ENCODE data around the gene CCL18. TPM values are rescaled to one million over a fixed set of nuclear protein-coding genes. Genes with fewer than 3 reads are reported as not detected.

Gene CCL18
- polyA plus RNA-seq, 1 donor from 2014 or later = not detected

DNA sequence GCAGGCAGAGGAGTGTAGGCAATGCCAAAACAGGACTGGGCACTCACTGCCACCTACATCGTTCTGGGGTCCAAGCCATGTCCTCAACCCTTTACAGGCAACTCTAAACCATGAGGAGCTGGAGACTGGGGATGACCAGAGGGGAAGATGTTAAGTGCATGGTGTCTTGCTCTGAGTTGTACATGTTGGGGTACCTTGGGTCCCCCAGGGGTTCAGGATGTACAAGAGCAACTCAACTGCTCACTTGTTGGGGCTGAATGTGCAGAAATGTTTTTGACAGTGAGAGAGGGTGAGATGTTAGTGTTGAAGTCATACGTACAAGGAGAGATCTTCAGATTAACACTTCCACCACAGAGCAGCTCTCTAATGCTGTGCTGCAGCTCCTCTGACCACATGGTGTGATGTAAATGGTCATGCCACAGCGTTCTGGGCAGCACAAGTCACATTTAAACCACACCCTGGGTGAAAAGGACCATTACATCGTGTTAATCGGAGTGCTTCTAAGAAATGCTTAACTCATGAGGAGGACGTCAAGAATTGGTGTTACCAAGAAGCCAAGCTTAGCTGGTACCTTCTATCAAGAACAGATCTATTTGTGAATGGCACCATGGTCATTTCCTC, 2.4 kb downstream of the CCL18 start:
- TF ChIP-seq, protein P1, sequence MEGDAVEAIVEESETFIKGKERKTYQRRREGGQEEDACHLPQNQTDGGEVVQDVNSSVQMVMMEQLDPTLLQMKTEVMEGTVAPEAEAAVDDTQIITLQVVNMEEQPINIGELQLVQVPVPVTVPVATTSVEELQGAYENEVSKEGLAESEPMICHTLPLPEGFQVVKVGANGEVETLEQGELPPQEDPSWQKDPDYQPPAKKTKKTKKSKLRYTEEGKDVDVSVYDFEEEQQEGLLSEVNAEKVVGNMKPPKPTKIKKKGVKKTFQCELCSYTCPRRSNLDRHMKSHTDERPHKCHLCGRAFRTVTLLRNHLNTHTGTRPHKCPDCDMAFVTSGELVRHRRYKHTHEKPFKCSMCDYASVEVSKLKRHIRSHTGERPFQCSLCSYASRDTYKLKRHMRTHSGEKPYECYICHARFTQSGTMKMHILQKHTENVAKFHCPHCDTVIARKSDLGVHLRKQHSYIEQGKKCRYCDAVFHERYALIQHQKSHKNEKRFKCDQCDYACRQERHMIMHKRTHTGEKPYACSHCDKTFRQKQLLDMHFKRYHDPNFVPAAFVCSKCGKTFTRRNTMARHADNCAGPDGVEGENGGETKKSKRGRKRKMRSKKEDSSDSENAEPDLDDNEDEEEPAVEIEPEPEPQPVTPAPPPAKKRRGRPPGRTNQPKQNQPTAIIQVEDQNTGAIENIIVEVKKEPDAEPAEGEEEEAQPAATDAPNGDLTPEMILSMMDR (IDR thresholded peaks at IDR 0.05; ENCODE audit: poor library complexity, severe bottlenecking) = no peak
- TF ChIP-seq EZH2 (IDR thresholded peaks at IDR 0.05; ENCODE audit: borderline replicate concordance, insufficient read depth, low read length, poor library complexity, severe bottlenecking) = no peak
- no peak for TF ChIP-seq TAF1 (IDR thresholded peaks at IDR 0.05; ENCODE audit: low read depth)
- no peak for TF ChIP-seq RAD21 (conservative IDR thresholded peaks at IDR 0.05)
- no peak for TF ChIP-seq POLR2AphosphoS5 (IDR thresholded peaks at IDR 0.05)
- no peak for TF ChIP-seq EP300 (conservative IDR thresholded peaks at IDR 0.05; ENCODE audit: poor library complexity, severe bottlenecking)
- no peak for TF ChIP-seq MXI1 (conservative IDR thresholded peaks at IDR 0.05; ENCODE audit: poor library complexity, severe bottlenecking)
- TF ChIP-seq, protein P2, sequence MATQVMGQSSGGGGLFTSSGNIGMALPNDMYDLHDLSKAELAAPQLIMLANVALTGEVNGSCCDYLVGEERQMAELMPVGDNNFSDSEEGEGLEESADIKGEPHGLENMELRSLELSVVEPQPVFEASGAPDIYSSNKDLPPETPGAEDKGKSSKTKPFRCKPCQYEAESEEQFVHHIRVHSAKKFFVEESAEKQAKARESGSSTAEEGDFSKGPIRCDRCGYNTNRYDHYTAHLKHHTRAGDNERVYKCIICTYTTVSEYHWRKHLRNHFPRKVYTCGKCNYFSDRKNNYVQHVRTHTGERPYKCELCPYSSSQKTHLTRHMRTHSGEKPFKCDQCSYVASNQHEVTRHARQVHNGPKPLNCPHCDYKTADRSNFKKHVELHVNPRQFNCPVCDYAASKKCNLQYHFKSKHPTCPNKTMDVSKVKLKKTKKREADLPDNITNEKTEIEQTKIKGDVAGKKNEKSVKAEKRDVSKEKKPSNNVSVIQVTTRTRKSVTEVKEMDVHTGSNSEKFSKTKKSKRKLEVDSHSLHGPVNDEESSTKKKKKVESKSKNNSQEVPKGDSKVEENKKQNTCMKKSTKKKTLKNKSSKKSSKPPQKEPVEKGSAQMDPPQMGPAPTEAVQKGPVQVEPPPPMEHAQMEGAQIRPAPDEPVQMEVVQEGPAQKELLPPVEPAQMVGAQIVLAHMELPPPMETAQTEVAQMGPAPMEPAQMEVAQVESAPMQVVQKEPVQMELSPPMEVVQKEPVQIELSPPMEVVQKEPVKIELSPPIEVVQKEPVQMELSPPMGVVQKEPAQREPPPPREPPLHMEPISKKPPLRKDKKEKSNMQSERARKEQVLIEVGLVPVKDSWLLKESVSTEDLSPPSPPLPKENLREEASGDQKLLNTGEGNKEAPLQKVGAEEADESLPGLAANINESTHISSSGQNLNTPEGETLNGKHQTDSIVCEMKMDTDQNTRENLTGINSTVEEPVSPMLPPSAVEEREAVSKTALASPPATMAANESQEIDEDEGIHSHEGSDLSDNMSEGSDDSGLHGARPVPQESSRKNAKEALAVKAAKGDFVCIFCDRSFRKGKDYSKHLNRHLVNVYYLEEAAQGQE (IDR thresholded peaks at IDR 0.05; ENCODE audit: borderline replicate concordance) = no peak
- no peak for TF ChIP-seq SMC3 (conservative IDR thresholded peaks at IDR 0.05; ENCODE audit: poor library complexity)
- H2AFZ ChIP-seq (ENCODE audit: low read depth, low read length) = no peak overlapping the region
- H3K4me3 ChIP-seq (ENCODE audit: low read length) = no peak overlapping the region
- H3K9me2 ChIP-seq (ENCODE audit: insufficient read depth, low read length) = no peaks in the 10 kb centered on the region
- no peaks in the 10 kb centered on the region for H3F3A ChIP-seq (ENCODE audit: insufficient read depth, low read length, poor library complexity, severe bottlenecking)
- H3K27ac ChIP-seq (ENCODE audit: low read length) = no peak overlapping the region
- no peaks in the 10 kb centered on the region for H3K9me3 ChIP-seq (ENCODE audit: low read length)
- no peaks in the 10 kb centered on the region for H3K36me3 ChIP-seq (ENCODE audit: insufficient read depth, low read length)
- H4K20me1 ChIP-seq (ENCODE audit: insufficient read depth) = no peaks in the 10 kb centered on the region
- H3K4me2 ChIP-seq (ENCODE audit: low read length) = no peak overlapping the region
- H3K9ac ChIP-seq (ENCODE audit: low read length) = no peak overlapping the region
- no peaks in the 10 kb centered on the region for H3K27me3 ChIP-seq (ENCODE audit: insufficient read depth, low read depth, low read length)
- H3K79me2 ChIP-seq (replicated peaks; ENCODE audit: insufficient read depth, low read length) = no peaks in the 10 kb centered on the region

DNA sequence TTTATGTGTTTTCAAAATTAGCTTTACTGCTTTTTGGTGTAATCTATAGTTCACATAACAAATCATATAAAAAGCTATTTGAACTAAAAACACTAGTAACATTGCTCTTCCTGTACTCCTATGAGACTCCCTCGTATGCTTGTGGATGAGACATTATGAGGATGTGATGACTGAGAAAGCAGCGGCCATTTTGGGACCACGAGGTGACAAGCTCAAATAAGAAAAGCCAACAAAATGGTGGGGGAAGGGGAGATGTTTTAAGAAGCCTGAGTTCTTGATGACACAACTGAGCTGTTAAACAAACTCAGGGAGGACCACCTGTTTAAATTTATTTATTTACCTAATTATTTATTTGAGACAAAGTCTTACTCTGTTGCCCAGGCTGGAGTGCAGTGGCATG, 4.5 kb downstream of the CCL18 start:
- no peaks in the 10 kb centered on the region for H3K79me2 ChIP-seq (replicated peaks; ENCODE audit: insufficient read depth, low read length)
- H3F3A ChIP-seq (ENCODE audit: insufficient read depth, low read length, poor library complexity, severe bottlenecking) = no peaks in the 10 kb centered on the region
- H3K4me3 ChIP-seq (ENCODE audit: low read length) = no peak overlapping the region
- H3K9ac ChIP-seq (ENCODE audit: low read length) = no peak overlapping the region
- H3K27me3 ChIP-seq (ENCODE audit: insufficient read depth, low read depth, low read length) = no peaks in the 10 kb centered on the region
- H2AFZ ChIP-seq (ENCODE audit: low read depth, low read length) = no peak overlapping the region
- no peak overlapping the region for H3K27ac ChIP-seq (ENCODE audit: low read length)
- H3K4me2 ChIP-seq (ENCODE audit: low read length) = no peak overlapping the region
- H3K9me3 ChIP-seq (ENCODE audit: low read length) = no peaks in the 10 kb centered on the region
- no peaks in the 10 kb centered on the region for H3K36me3 ChIP-seq (ENCODE audit: insufficient read depth, low read length)
- H3K9me2 ChIP-seq (ENCODE audit: insufficient read depth, low read length) = no peaks in the 10 kb centered on the region
- H4K20me1 ChIP-seq (ENCODE audit: insufficient read depth) = no peaks in the 10 kb centered on the region
- no peak for TF ChIP-seq POLR2AphosphoS5 (IDR thresholded peaks at IDR 0.05)
- no peak for TF ChIP-seq MXI1 (conservative IDR thresholded peaks at IDR 0.05; ENCODE audit: poor library complexity, severe bottlenecking)
- TF ChIP-seq TAF1 (IDR thresholded peaks at IDR 0.05; ENCODE audit: low read depth) = no peak
- no peak for TF ChIP-seq EZH2 (IDR thresholded peaks at IDR 0.05; ENCODE audit: borderline replicate concordance, insufficient read depth, low read length, poor library complexity, severe bottlenecking)
